Adrenal gland (tissue), 12 donors: ENCODE results near the gene NUAK1. TPM values are rescaled to one million over a fixed set of nuclear protein-coding genes. Genes with fewer than 3 reads are reported as not detected.

Source experiments
- DNase-seq, 7 donors: peaks; one replicate each; pipeline ENCODE4 v3.0.0-alpha.2; 2019 to 2020
- H3K27ac ChIP-seq, 5 donors: fragments of 200-600 bp; sonication (generic) in 4 of 5; 1 replicate in 3 of 5; 2 replicates in 2 of 5; pipeline versions ENCODE4 v1.5.1 to v1.8.0; 2016 to 2020; ENCODE audit warnings: mild to moderate bottlenecking in 1 of 5
- H3K27me3 ChIP-seq: fragments of 200-600 bp; 2 replicates; pipeline ENCODE4 v1.8.0; 2021
- H3K36me3 ChIP-seq, 2 donors: fragments of 200-600 bp; replicated peaks in 1 of 2; 1 replicate in 1 of 2; 2 replicates in 1 of 2; pipeline versions ENCODE4 v1.5.1 to v1.8.0; 2018 to 2022
- H3K4me1 ChIP-seq, 2 donors: fragments of 200-600 bp; replicated peaks in 1 of 2; 1 replicate in 1 of 2; 2 replicates in 1 of 2; pipeline versions ENCODE4 v1.5.1 to v1.8.0; 2018 to 2021
- H3K4me3 ChIP-seq, 4 donors: fragments of 200-600 bp; sonication (generic) in 3 of 4; one replicate each; pipeline ENCODE4 v1.5.1; 2016 to 2018
- H3K9me3 ChIP-seq, 3 donors: fragments of 200-600 bp; sonication (generic) in 1 of 3; replicated peaks in 1 of 3; 1 replicate in 2 of 3; 2 replicates in 1 of 3; pipeline versions ENCODE4 v1.5.1 to v1.8.0; 2016 to 2021
- POLR2A ChIP-seq, 2 donors: fragments of 450-650 bp; IDR thresholded peaks; one replicate each; pipeline ENCODE4 v1.6.1; 2017; ENCODE audit warnings: antibody characterized with exemption in 2 of 2, mild to moderate bottlenecking in 2 of 2, moderate library complexity in 1 of 2
- WGBS, 4 donors: extraction: QIAGEN DNeasy Blood & Tissue Kit in 2 of 4; methylation state at CpG; one replicate each; pipeline versions ENCODE4 v1.1.5 to v1.1.7; 2013 to 2017; 5-methylcytosine and 5-hydroxymethylcytosine counted together
- intact Hi-C, 2 donors: fragments of 100-400 bp; cut with DNase I; formaldehyde crosslinking; loops; one replicate each; pipeline versions ENCODE4 v1.14.1 to v1.15.0; 2022 to 2023
- polyA plus RNA-seq, 3 donors: library from polyadenylated mRNA; stranded (reverse); fragments of 200-250 nt in 2 of 3; fragments of 350-450 nt in 1 of 3; fragmentation: Illumina TruSeq in 1 of 3; extraction: RNeasy Lipid Tissue Mini Kit (QIAGEN cat#74804) in 1 of 3; gene quantifications; one replicate each; pipeline ENCODE4 v1.2.3, GENCODE V29; 2013 to 2014
- total RNA-seq, 9 donors: library from RNA; depleted of rRNA in 4 of 9; stranded (reverse); fragments of >200 nt in 4 of 9; fragments of 120-200 nt in 1 of 9; fragmentation: NEBNext Ultra II Directional in 1 of 9; extraction: Animal tissue kit (Norgen Biotek cat#: 25700) in 1 of 9; gene quantifications; one replicate each; pipeline versions ENCODE4 v1.1.0 to v1.2.4, GENCODE V29; 2013 to 2023
- TF ChIP-seq, protein P1 (sequence below), 6 experiments: fragments of 450-650 bp in 4 of 6; fragments of 200-600 bp in 2 of 6; sonication (generic) in 1 of 6; IDR thresholded peaks; 1 replicate in 5 of 6; 2 replicates in 1 of 6; pipeline versions ENCODE4 v1.5.1 to v1.8.0; 2016 to 2021; ENCODE audit warnings: antibody characterized with exemption in 6 of 6, mild to moderate bottlenecking in 2 of 6, moderate library complexity in 1 of 6
- donor health status: healthy with polysubstance abuse.
- donor health status: Bipolar disorder and iron deficiency.
- donor health status: DM: yes; HTN: yes; CAD: no.
- donor health status: DM: no; HTN: no; CAD: no.
- donor health status: DM: no; HTN: no; CAD: no.
- donor health status: DM: yes; HTN: yes; CAD: no.

Gene NUAK1
- total and polyA plus RNA-seq, 12 donors: 2.4 to 15.1 (median 8.4) TPM

DNA sequence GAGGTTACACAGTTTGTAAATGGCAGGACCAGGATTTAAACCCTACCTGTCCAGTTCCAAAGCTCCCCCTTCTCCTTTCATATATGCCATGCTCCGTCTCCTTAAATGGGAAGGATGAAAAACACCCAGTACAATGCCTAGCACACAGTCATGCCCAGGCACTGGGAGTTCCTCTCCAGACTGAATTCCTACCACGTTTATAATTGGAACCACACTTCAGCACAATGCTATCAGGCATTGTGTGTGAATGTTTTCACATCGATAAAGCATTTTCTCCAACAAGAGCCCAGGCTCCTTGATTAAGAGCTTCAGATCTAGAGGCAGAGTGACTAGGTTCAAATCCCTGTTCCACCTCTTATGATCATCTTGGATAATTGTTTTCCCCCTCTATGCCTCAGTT, 2.7 kb upstream of the NUAK1 start:
- H3K27ac ChIP-seq: no peak overlapping the region
- H3K4me1 ChIP-seq: peaks cover 11 to 35% of the 10 kb centered on the region in 2 donors
- TF ChIP-seq, protein P1, sequence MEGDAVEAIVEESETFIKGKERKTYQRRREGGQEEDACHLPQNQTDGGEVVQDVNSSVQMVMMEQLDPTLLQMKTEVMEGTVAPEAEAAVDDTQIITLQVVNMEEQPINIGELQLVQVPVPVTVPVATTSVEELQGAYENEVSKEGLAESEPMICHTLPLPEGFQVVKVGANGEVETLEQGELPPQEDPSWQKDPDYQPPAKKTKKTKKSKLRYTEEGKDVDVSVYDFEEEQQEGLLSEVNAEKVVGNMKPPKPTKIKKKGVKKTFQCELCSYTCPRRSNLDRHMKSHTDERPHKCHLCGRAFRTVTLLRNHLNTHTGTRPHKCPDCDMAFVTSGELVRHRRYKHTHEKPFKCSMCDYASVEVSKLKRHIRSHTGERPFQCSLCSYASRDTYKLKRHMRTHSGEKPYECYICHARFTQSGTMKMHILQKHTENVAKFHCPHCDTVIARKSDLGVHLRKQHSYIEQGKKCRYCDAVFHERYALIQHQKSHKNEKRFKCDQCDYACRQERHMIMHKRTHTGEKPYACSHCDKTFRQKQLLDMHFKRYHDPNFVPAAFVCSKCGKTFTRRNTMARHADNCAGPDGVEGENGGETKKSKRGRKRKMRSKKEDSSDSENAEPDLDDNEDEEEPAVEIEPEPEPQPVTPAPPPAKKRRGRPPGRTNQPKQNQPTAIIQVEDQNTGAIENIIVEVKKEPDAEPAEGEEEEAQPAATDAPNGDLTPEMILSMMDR (IDR thresholded peaks at IDR 0.05): no peak
- no peak for TF ChIP-seq POLR2A (IDR thresholded peaks at IDR 0.05)
- 81 to 88% (median 85%) methylated on average over 3 of the region's 3 CpGs for WGBS, 4 donors
- H3K27me3 ChIP-seq: no peaks in the 10 kb centered on the region
- H3K9me3 ChIP-seq: no peaks in the 10 kb centered on the region
- intact Hi-C loops: loop anchor here in 1 of 2 donors (10.0 kb wide), 1 partner anchor 63 kb away; no protein-coding TSS in a partner anchor
- DNase-seq: no peak
- H3K36me3 ChIP-seq: no peaks in the 10 kb centered on the region
- no peak overlapping the region for H3K4me3 ChIP-seq

DNA sequence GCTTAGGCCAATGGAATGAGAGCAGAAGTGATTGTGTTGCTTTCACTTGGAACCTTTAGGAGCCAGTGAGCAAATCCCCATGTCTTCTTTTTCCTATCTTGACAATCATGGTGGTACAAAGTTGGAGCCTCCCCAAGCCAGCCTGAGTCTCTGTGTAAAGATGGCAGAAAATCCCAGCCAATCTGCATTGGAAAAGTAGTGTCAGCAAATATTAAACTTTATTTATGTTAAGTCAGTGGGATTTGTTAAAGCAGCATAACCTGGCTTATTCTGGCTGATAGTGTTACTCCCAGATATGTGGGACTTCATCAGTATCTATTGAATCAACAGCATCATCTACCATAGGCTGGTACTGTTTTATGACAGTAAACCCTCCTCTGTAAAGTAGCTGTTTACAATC, 2.2 kb upstream of the NUAK1 start:
- Histone ChIP-seq H3K36me3 (no peaks in the 10 kb centered on the region), H3K4me3 (peak overlapping the region in 1 of 4 donors; percentile 89), H3K27me3 (no peaks in the 10 kb centered on the region), H3K4me1 (peaks cover 11 to 39% of the 10 kb centered on the region in 2 donors), H3K9me3 (no peaks in the 10 kb centered on the region), H3K27ac (no peak overlapping the region)
- no peak for DNase-seq
- no peak for TF ChIP-seq POLR2A (IDR thresholded peaks at IDR 0.05)
- TF ChIP-seq, protein P1 (IDR thresholded peaks at IDR 0.05): no peak
- intact Hi-C loops: loop anchor here in 1 of 2 donors (10.0 kb wide), 1 partner anchor 64 kb away; no protein-coding TSS in a partner anchor

DNA sequence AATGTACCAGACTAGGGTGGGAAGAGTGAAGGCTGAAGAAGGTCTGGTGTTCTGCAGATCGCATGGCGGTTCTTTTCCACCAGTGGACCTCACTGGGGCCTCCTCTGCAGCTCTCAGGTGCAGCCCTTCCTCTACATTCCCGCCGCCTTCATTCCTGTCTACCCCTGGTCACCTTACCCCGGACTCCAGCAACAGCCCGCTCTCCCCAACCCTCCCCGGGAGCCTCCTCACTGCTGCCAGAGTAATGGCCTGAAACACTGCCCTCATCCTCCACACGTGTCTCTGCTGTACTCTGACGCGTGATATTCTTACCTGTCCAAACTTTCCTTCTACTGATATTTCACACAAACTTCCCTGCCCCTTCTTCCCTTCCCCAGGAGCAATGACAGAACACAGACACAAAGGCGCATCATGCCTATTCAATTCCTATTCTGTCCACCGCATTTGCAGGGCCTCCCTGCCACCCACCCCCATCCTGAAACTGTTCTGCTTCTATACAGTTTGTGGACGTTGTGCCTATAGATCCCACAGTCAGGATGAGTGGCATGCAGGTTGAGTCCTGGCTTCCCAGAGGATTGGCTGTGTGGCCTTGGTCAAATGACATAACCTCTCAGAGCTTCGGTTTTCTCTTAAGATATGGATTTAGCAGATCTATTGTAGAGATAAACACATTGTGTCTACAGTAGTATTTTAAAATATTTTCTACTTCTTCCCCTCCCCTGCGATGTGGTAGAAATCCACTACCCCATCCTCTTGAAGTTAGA, 1.7 kb upstream of the NUAK1 start:
- no peak for TF ChIP-seq POLR2A (IDR thresholded peaks at IDR 0.05)
- TF ChIP-seq, protein P1 (IDR thresholded peaks at IDR 0.05): no peak
- WGBS, 4 donors: 68 to 78% (median 74%) methylated on average over 14 to 15 of the region's 15 CpGs
- no peaks in the 10 kb centered on the region for H3K27me3 ChIP-seq
- peak overlapping the region in 1 of 5 donors; percentile 89 for H3K27ac ChIP-seq
- intact Hi-C loops: loop anchor here in 1 of 2 donors (10.0 kb wide), 1 partner anchor 64 kb away; no protein-coding TSS in a partner anchor
- no peaks in the 10 kb centered on the region for H3K9me3 ChIP-seq
- H3K4me1 ChIP-seq: peaks cover 11 to 39% of the 10 kb centered on the region in 2 donors
- DNase-seq: no peak
- no peaks in the 10 kb centered on the region for H3K36me3 ChIP-seq
- H3K4me3 ChIP-seq: peak overlapping the region in 2 of 4 donors; percentile 81 to 89

DNA sequence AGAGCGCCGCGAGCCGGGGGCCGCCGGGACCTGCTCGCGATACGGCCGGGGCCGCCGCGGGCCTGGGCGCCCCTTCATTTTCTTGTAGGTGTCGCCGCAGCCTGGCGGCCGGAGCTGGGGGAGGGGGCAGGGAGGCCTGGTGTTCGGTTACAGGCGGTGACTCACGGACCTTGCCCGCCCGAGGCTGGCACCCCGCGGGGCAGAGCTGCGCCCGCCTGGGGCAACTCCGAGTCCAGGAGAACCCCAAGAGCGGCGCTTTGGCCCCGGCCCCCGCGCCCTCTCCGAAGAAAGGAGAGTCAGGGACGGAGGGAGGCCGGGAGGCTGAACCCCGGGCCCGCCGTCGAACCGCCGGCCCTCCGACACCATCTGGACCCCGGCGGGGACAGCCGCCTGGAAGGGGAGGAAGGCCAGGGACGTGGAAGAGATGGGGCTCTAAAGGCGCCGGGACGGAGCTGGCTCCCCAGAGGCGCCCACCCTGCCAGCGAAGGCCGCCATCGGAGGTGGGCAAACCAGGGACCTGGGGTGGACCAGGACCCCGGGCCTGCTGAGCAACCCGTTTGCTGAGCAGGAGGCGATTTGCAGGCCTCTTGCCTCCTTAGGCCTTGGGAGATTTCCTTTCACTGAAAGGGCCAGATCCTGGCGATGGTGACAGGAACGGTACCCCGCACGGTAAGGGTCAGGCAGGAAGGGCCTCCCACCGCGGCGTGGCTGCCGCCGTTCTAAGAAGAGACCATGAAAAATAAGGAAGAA, 843 bp upstream of the NUAK1 start:
- intact Hi-C loops: loop anchor here (5.0 to 10.0 kb wide), 4 partner anchors 65 to 717 kb away; no protein-coding TSS in a partner anchor
- Histone ChIP-seq H3K9me3 (no peaks in the 10 kb centered on the region), H3K36me3 (no peaks in the 10 kb centered on the region), H3K27me3 (no peaks in the 10 kb centered on the region), H3K4me1 (peaks cover 11 to 38% of the 10 kb centered on the region in 2 donors), H3K4me3 (peak overlapping the region; percentile 15 to 89 (median 54)), H3K27ac (peak overlapping the region; percentile 50 to 96 (median 82))
- peak in 1 of 2 donors; percentile 66 for TF ChIP-seq POLR2A (IDR thresholded peaks at IDR 0.05)
- TF ChIP-seq, protein P1 (IDR thresholded peaks at IDR 0.05): no peak
- DNase-seq: peak; percentile 82 to 91 (median 87)
- 4 to 20% (median 6%) methylated on average over 9 to 66 of the region's 66 CpGs for WGBS, 4 donors
